Aorta (tissue), 5 donors: ENCODE results near the gene PSTPIP2. TPM values are rescaled to one million over a fixed set of nuclear protein-coding genes. Genes with fewer than 3 reads are reported as not detected.
"Not testable (repeated sequence)": the region's sequence is repeated elsewhere in the genome, so short reads cannot be mapped to it uniquely, and the experiment has no call there.

Experiments
- ATAC-seq: fragments of 200-7000 bp; cut with Tn5 transposase; one replicate; pipeline ENCODE4 v1.9.1; 2022; ENCODE audit warnings: moderate library complexity; ENCODE audit not compliant: low FRiP score
- DNase-seq, 2 donors: peaks; one replicate each; pipeline ENCODE4 v3.0.0-alpha.2; 2020
- H3K27ac ChIP-seq, 2 donors: one replicate each; pipeline ENCODE4 v1.5.1; 2013; ENCODE audit warnings: low read length in 2 of 2, mild to moderate bottlenecking in 2 of 2, moderate library complexity in 2 of 2, control low read depth in 1 of 2, inconsistent platforms in 1 of 2, low read depth in 1 of 2
- H3K27me3 ChIP-seq, 2 donors: one replicate each; pipeline ENCODE4 v1.6.1; 2013; ENCODE audit warnings: control low read depth in 1 of 2, low read length in 1 of 2, mild to moderate bottlenecking in 1 of 2, moderate library complexity in 1 of 2; ENCODE audit not compliant: insufficient read depth in 2 of 2, control insufficient read depth in 1 of 2
- H3K36me3 ChIP-seq, 2 donors: one replicate each; pipeline ENCODE4 v1.6.1; 2013; ENCODE audit warnings: control low read depth in 1 of 2, low read length in 1 of 2, mild to moderate bottlenecking in 1 of 2; ENCODE audit not compliant: insufficient read depth in 2 of 2, control insufficient read depth in 1 of 2
- H3K4me1 ChIP-seq, 2 donors: one replicate each; pipeline ENCODE4 v1.6.1; 2013; ENCODE audit warnings: low read length in 2 of 2, control low read depth in 1 of 2, mild to moderate bottlenecking in 1 of 2, moderate library complexity in 1 of 2; ENCODE audit not compliant: insufficient read depth in 2 of 2, control insufficient read depth in 1 of 2
- H3K4me3 ChIP-seq, 2 donors: one replicate each; pipeline ENCODE4 v1.5.1; 2013; ENCODE audit warnings: low read length in 2 of 2, control low read depth in 1 of 2, mild to moderate bottlenecking in 1 of 2
- H3K9me3 ChIP-seq: one replicate; pipeline ENCODE4 v1.6.1; 2013; ENCODE audit warnings: mild to moderate bottlenecking, low read length; ENCODE audit not compliant: control insufficient read depth
- WGBS, 2 donors: extraction: QIAGEN DNeasy Blood & Tissue Kit; methylation state at CpG; one replicate each; pipeline ENCODE4 v1.1.7; 2013; 5-methylcytosine and 5-hydroxymethylcytosine counted together
- intact Hi-C, 2 donors: fragments of 100-400 bp; cut with DNase I; formaldehyde crosslinking; loops; one replicate each; pipeline versions ENCODE4 v1.14.2 to v1.15.0; 2022
- polyA plus RNA-seq, 2 donors: library from polyadenylated mRNA; stranded (reverse); fragments of 200-250 nt; gene quantifications; one replicate each; pipeline ENCODE4 v1.2.3, GENCODE V29; 2013
- total RNA-seq, 2 donors: library from RNA; stranded (reverse); fragmentation: NEBNext Ultra II Directional; extraction: Animal tissue kit (Norgen Biotek cat#: 25700); gene quantifications; one replicate each; pipeline ENCODE4 v1.2.1, GENCODE V29; 2021
- donor health status: healthy with polysubstance abuse.
- donor health status: Bipolar disorder and iron deficiency.
- donor health status: DM: no; HTN: no; CAD: no.
- donor health status: DM: no; HTN: no; CAD: no.
- donor health status: DM: yes; HTN: yes; CAD: no.

The PSTPIP2 gene
- total and polyA plus RNA-seq, 4 donors: 2.0 to 12.6 (median 6.7) TPM

GRCh38 chr18:46048641-46049040, 23.4 kb downstream of the PSTPIP2 start:
- Histone ChIP-seq H3K4me1 (peaks cover 3% of the 10 kb centered on the region in 2 donors), H3K4me3 (no peak overlapping the region), H3K27ac (no peak overlapping the region), H3K27me3 (no peaks in the 10 kb centered on the region), H3K9me3 (no peaks in the 10 kb centered on the region), H3K36me3 (no peaks in the 10 kb centered on the region)
- WGBS, 2 donors: 82 to 84% methylated on average over 1 of the region's 1 CpG
- intact Hi-C loops: no loop called here
- ATAC-seq (no peak), DNase-seq (no peak)

GRCh38 chr18:46047369-46047768, 24.7 kb downstream of the PSTPIP2 start:
- H3K36me3 ChIP-seq, ATAC-seq, intact Hi-C loops, DNase-seq, H3K27ac ChIP-seq, H3K27me3 ChIP-seq, H3K9me3 ChIP-seq, H3K4me1 ChIP-seq, H3K4me3 ChIP-seq: not testable (repeated sequence)
- WGBS, 2 donors: 89 to 92% methylated on average over 13 of the region's 13 CpGs

- Histone ChIP-seq H3K4me3 (no peak overlapping the region), H3K36me3 (no peaks in the 10 kb centered on the region), H3K27me3 (no peaks in the 10 kb centered on the region), H3K4me1 (no peaks in the 10 kb centered on the region), H3K27ac (no peak overlapping the region), H3K9me3 (no peaks in the 10 kb centered on the region)
- DNase-seq (no peak), ATAC-seq (no peak)
- 93 to 94% methylated on average over 2 of the region's 2 CpGs for WGBS, 2 donors
- intact Hi-C loops: no loop called here
Measured at GRCh38 chr18:46046688-46047087, 25.4 kb downstream of the PSTPIP2 start.

- 87 to 90% methylated on average over 6 of the region's 6 CpGs for WGBS, 2 donors
- no peak for DNase-seq
- Histone ChIP-seq H3K4me3 (no peak overlapping the region), H3K36me3 (no peaks in the 10 kb centered on the region), H3K9me3 (no peaks in the 10 kb centered on the region), H3K4me1 (no peaks in the 10 kb centered on the region), H3K27ac (no peak overlapping the region), H3K27me3 (no peaks in the 10 kb centered on the region)
- intact Hi-C loops: no loop called here
- no peak for ATAC-seq
Measured at GRCh38 chr18:46046126-46046525, 25.9 kb downstream of the PSTPIP2 start.

GRCh38 chr18:46042571-46043123, 29.4 kb downstream of the PSTPIP2 start:
- Histone ChIP-seq H3K27ac (no peak overlapping the region), H3K27me3 (no peaks in the 10 kb centered on the region), H3K9me3 (no peaks in the 10 kb centered on the region), H3K36me3 (peaks cover 0 to 1% of the 10 kb centered on the region in 2 donors), H3K4me1 (no peaks in the 10 kb centered on the region), H3K4me3 (no peak overlapping the region)
- ATAC-seq (no peak), DNase-seq (no peak)
- intact Hi-C loops: no loop called here
- 52 to 67% methylated on average over 3 of the region's 3 CpGs for WGBS, 2 donors

GRCh38 chr18:46040747-46041104, 31.3 kb downstream of the PSTPIP2 start:
- intact Hi-C loops: no loop called here
- no peak for ATAC-seq

GRCh38 chr18:46040033-46040746, 31.9 kb downstream of the PSTPIP2 start:
- Histone ChIP-seq H3K27me3 (no peaks in the 10 kb centered on the region), H3K9me3 (no peaks in the 10 kb centered on the region), H3K4me1 (no peaks in the 10 kb centered on the region), H3K4me3 (no peak overlapping the region), H3K36me3 (peaks cover 0 to 1% of the 10 kb centered on the region in 2 donors), H3K27ac (no peak overlapping the region)
- ATAC-seq (no peak), DNase-seq (no peak)
- 75 to 76% methylated on average over 5 of the region's 5 CpGs for WGBS, 2 donors
- intact Hi-C loops: no loop called here

More at GRCh38 chr18:46040747-46041104, 31.3 kb downstream of the PSTPIP2 start:
- no peaks in the 10 kb centered on the region for H3K9me3 ChIP-seq
- peaks cover 0 to 1% of the 10 kb centered on the region in 2 donors for H3K36me3 ChIP-seq
- no peaks in the 10 kb centered on the region for H3K27me3 ChIP-seq
- WGBS, 2 donors: 79 to 80% methylated on average over 5 of the region's 5 CpGs
- no peak overlapping the region for H3K4me3 ChIP-seq
- DNase-seq: no peak
- H3K27ac ChIP-seq: no peak overlapping the region
- no peaks in the 10 kb centered on the region for H3K4me1 ChIP-seq

GRCh38 chr18:46037512-46038305, 34.4 kb downstream of the PSTPIP2 start:
- ATAC-seq: no peak
- Histone ChIP-seq H3K27me3 (no peaks in the 10 kb centered on the region), H3K4me1 (no peaks in the 10 kb centered on the region), H3K4me3 (no peak overlapping the region), H3K9me3 (no peaks in the 10 kb centered on the region), H3K36me3 (peaks cover 0 to 1% of the 10 kb centered on the region in 2 donors), H3K27ac (no peak overlapping the region)
- intact Hi-C loops: no loop called here
- 79% methylated on average over 9 of the region's 9 CpGs for WGBS, 2 donors
- DNase-seq: no peak
